GM18858 (cell line): ENCODE measurements around the gene FRAS1.
"Not testable (repeated sequence)": the region's sequence is repeated elsewhere in the genome, so short reads cannot be mapped to it uniquely, and the experiment has no call there.

ENCODE experiments used
- ATAC-seq: cut with Tn5 transposase; IDR thresholded peaks from one replicate; pipeline ENCODE4 v1.9.1; 2021; ENCODE audit not compliant: unreplicated experiment

FRAS1 gene

GRCh38 chr4:78207951-78208350 lies 150.8 kb downstream of the FRAS1 start:
- no peak for ATAC-seq

- not testable (repeated sequence) for ATAC-seq
These were observed 151.8 kb downstream of the FRAS1 start for GRCh38 chr4:78208896-78209295.

- no peak for ATAC-seq
These were observed 153.7 kb downstream of the FRAS1 start for GRCh38 chr4:78210694-78211410.

- ATAC-seq = no peak
These were observed 156.1 kb downstream of the FRAS1 start for GRCh38 chr4:78213218-78213617.

GRCh38 chr4:78214078-78214477 lies 157.0 kb downstream of the FRAS1 start:
- no peak for ATAC-seq

- ATAC-seq = no peak
These were observed 160.4 kb downstream of the FRAS1 start for GRCh38 chr4:78217557-78217956.

- no peak for ATAC-seq
These were observed 161.1 kb downstream of the FRAS1 start for GRCh38 chr4:78218260-78218659.

- no peak for ATAC-seq
These were observed 162.7 kb downstream of the FRAS1 start for GRCh38 chr4:78219825-78220224.

- no peak for ATAC-seq
These were observed 163.2 kb downstream of the FRAS1 start for GRCh38 chr4:78220283-78220682.

GRCh38 chr4:78222575-78223186 lies 165.6 kb downstream of the FRAS1 start:
- no peak for ATAC-seq

GRCh38 chr4:78225236-78225635 lies 168.1 kb downstream of the FRAS1 start:
- ATAC-seq = no peak

GRCh38 chr4:78226279-78226678 lies 169.2 kb downstream of the FRAS1 start:
- no peak for ATAC-seq

- no peak for ATAC-seq
These were observed 170.4 kb downstream of the FRAS1 start for GRCh38 chr4:78227411-78228057.

- no peak for ATAC-seq
These were observed 178.7 kb downstream of the FRAS1 start for GRCh38 chr4:78235800-78236199.

- ATAC-seq = no peak
These were observed 180.2 kb downstream of the FRAS1 start for GRCh38 chr4:78237360-78237759.

GRCh38 chr4:78242071-78242470 lies 184.9 kb downstream of the FRAS1 start:
- no peak for ATAC-seq

GRCh38 chr4:78244705-78245485 lies 187.8 kb downstream of the FRAS1 start:
- ATAC-seq = no peak

GRCh38 chr4:78247536-78248285 lies 190.6 kb downstream of the FRAS1 start:
- ATAC-seq = no peak

- no peak for ATAC-seq
These were observed 193.4 kb downstream of the FRAS1 start for GRCh38 chr4:78250500-78250899.

GRCh38 chr4:78252773-78253172 lies 195.7 kb downstream of the FRAS1 start:
- ATAC-seq = not testable (repeated sequence)

- no peak for ATAC-seq
These were observed 197.8 kb downstream of the FRAS1 start for GRCh38 chr4:78254893-78255292.
